WTC11 (cell line): ENCODE data around the gene ADAD2. TPM values are rescaled to one million over a fixed set of nuclear protein-coding genes. Genes with fewer than 3 reads are reported as not detected.

ENCODE experiments used
- ATAC-seq: fragments of 200-7000 bp; cut with Tn5 transposase; 2 replicates; pipeline ENCODE4 v1.10.0; 2021; ENCODE audit warnings: mild to moderate bottlenecking, moderate library complexity
- CTCF ChIA-PET: fragments of 300-600 bp; sonication (Branson Sonifier 250); formaldehyde crosslinking; loops from one replicate; lab custom pipeline; 2021; ENCODE audit warnings: antibody characterized with exemption; lab: Charles Lee
- POLR2A ChIA-PET: fragments of 350-600 bp; sonication (Branson Sonifier 250); formaldehyde crosslinking; loops from one replicate; lab custom pipeline; 2021; ENCODE audit warnings: antibody characterized with exemption; lab: Charles Lee
- DNase-seq: peaks from one replicate; pipeline ENCODE4 v3.0.0; 2021; ENCODE audit warnings: low spot score
- H3K27ac Mint-ChIP-seq: 2 replicates; pipeline ENCODE4 v1.8.0; 2021; ENCODE audit warnings: mixed read lengths
- H3K27me3 Mint-ChIP-seq: 2 replicates; pipeline ENCODE4 v1.8.0; 2021; ENCODE audit warnings: low read depth, mild to moderate bottlenecking, moderate library complexity, mixed read lengths
- H3K36me3 Mint-ChIP-seq: 2 replicates; pipeline ENCODE4 v1.8.0; 2021; ENCODE audit warnings: mixed read lengths
- H3K4me1 Mint-ChIP-seq: 2 replicates; pipeline ENCODE4 v1.8.0; 2022; ENCODE audit warnings: mixed read lengths
- H3K4me3 Mint-ChIP-seq: 2 replicates; pipeline ENCODE4 v1.8.0; 2021; ENCODE audit warnings: mild to moderate bottlenecking, moderate library complexity, mixed read lengths
- H3K9me3 Mint-ChIP-seq: 2 replicates; pipeline ENCODE4 v1.8.0; 2021; ENCODE audit warnings: mixed read lengths
- AR ChIP-seq: fragments of 250-450 bp; sonication (Bioruptor Pico); IDR thresholded peaks from 2 replicates; pipeline ENCODE4 v1.9.0; 2021; ENCODE audit warnings: mild to moderate bottlenecking
- ATF6 ChIP-seq: sonication (generic); formaldehyde crosslinking; IDR thresholded peaks from 2 replicates; pipeline ENCODE4 v1.8.1; 2023; ENCODE audit warnings: mild to moderate bottlenecking, missing genetic modification reagents
- CTCF ChIP-seq: fragments of 200-600 bp; IDR thresholded peaks from 2 replicates; pipeline ENCODE4 v1.8.0; 2022; ENCODE audit warnings: antibody characterized with exemption
- E2F5 ChIP-seq: sonication (generic); formaldehyde crosslinking; IDR thresholded peaks from 2 replicates; pipeline ENCODE4 v1.8.1; 2022; ENCODE audit warnings: mild to moderate bottlenecking, moderate library complexity, missing genetic modification reagents
- ERG ChIP-seq: fragments of 250-450 bp; sonication (Bioruptor Pico); IDR thresholded peaks from 2 replicates; pipeline ENCODE4 v1.8.0; 2021; ENCODE audit warnings: mild to moderate bottlenecking
- FOXJ3 ChIP-seq: sonication (generic); formaldehyde crosslinking; IDR thresholded peaks from 2 replicates; pipeline ENCODE4 v1.9.0; 2021; ENCODE audit warnings: missing genetic modification reagents, mild to moderate bottlenecking, borderline replicate concordance
- FOXP1 ChIP-seq: sonication (generic); formaldehyde crosslinking; IDR thresholded peaks from 2 replicates; pipeline ENCODE4 v1.8.0; 2022; ENCODE audit warnings: missing genetic modification reagents, mild to moderate bottlenecking, moderate library complexity, borderline replicate concordance
- GRHL2 ChIP-seq: fragments of 250-450 bp; sonication (Bioruptor Pico); IDR thresholded peaks from 2 replicates; pipeline ENCODE4 v1.8.0; 2022; ENCODE audit warnings: mild to moderate bottlenecking, moderate library complexity; ENCODE audit not compliant: insufficient replicate concordance, severe bottlenecking
- IRF1 ChIP-seq: sonication (generic); formaldehyde crosslinking; IDR thresholded peaks from 2 replicates; pipeline ENCODE4 v1.8.0; 2023; ENCODE audit warnings: missing genetic modification reagents
- NFE2L1 ChIP-seq: sonication (generic); formaldehyde crosslinking; IDR thresholded peaks from 2 replicates; pipeline ENCODE4 v1.8.1; 2023; ENCODE audit warnings: missing genetic modification reagents
- NFYB ChIP-seq: sonication (generic); formaldehyde crosslinking; conservative IDR thresholded peaks from 2 replicates; pipeline ENCODE4 v1.8.0; 2022; ENCODE audit warnings: low read depth, missing genetic modification reagents
- RELA ChIP-seq: sonication (generic); formaldehyde crosslinking; IDR thresholded peaks from 2 replicates; pipeline ENCODE4 v1.8.1; 2022; ENCODE audit warnings: missing genetic modification reagents, mild to moderate bottlenecking, borderline replicate concordance
- SOX15 ChIP-seq: fragments of 250-450 bp; sonication (Bioruptor Pico); IDR thresholded peaks from 2 replicates; pipeline ENCODE4 v1.9.0; 2021; ENCODE audit warnings: mild to moderate bottlenecking
- STAT6 ChIP-seq: sonication (generic); formaldehyde crosslinking; conservative IDR thresholded peaks from 2 replicates; pipeline ENCODE4 v1.8.1; 2023; ENCODE audit warnings: mild to moderate bottlenecking, low read depth, missing genetic modification reagents, moderate library complexity
- ZBTB43 ChIP-seq: sonication (generic); formaldehyde crosslinking; IDR thresholded peaks from 2 replicates; pipeline ENCODE4 v1.8.1; 2023; ENCODE audit warnings: mild to moderate bottlenecking, missing genetic modification reagents
- ZMAT4 ChIP-seq: fragments of 250-450 bp; sonication (Bioruptor Pico); IDR thresholded peaks from 2 replicates; pipeline ENCODE4 v1.9.0; 2021; ENCODE audit warnings: mild to moderate bottlenecking
- ZNF281 ChIP-seq: sonication (generic); formaldehyde crosslinking; IDR thresholded peaks from 2 replicates; pipeline ENCODE4 v1.8.0; 2023; ENCODE audit warnings: mild to moderate bottlenecking, missing genetic modification reagents
- total RNA-seq: library from RNA; stranded (reverse); gene quantifications from 3 replicates; pipeline ENCODE4 v1.2.3, GENCODE V29; 2021

The ADAD2 gene
- total RNA-seq, 1 experiment from 2014 or later, result 1.6 TPM

- ChIA-PET POLR2A (no interaction called here), CTCF (interaction anchor here (1.5 to 2.7 kb wide), 2 partner anchors 48 to 73 kb away, joined by 5 to 12 read pairs; partner anchors contain the start of gene TAF1C)
- H3K27ac Mint-ChIP-seq, result no peak overlapping the region
- no peaks in the 10 kb centered on the region; the same call in 1 of the 2 replicates for H3K27me3 Mint-ChIP-seq
- TF ChIP-seq ZNF281 (CRISPR knock-in tag) (no peak), ERG (CRISPR knock-in tag) (no peak), RELA (CRISPR knock-in tag) (no peak), NFYB (CRISPR knock-in tag) (no peak), STAT6 (CRISPR knock-in tag) (no peak), E2F5 (CRISPR knock-in tag) (no peak), ZMAT4 (CRISPR knock-in tag) (no peak), ZBTB43 (no peak), AR (CRISPR knock-in tag) (no peak), FOXP1 (CRISPR knock-in tag) (no peak), SOX15 (CRISPR knock-in tag) (no peak), NFE2L1 (CRISPR knock-in tag) (no peak), IRF1 (CRISPR knock-in tag) (no peak), GRHL2 (CRISPR knock-in tag) (no peak), CTCF (no peak), FOXJ3 (CRISPR knock-in tag) (no peak), ATF6 (CRISPR knock-in tag) (no peak)
- ATAC-seq, result no peak
- H3K36me3 Mint-ChIP-seq, result no peaks in the 10 kb centered on the region
- H3K4me3 Mint-ChIP-seq, result no peak overlapping the region
- no peak for DNase-seq
- no peaks in the 10 kb centered on the region for H3K4me1 Mint-ChIP-seq
- H3K9me3 Mint-ChIP-seq, result no peaks in the 10 kb centered on the region
Measured at GRCh38 chr16:84234321-84235241, 43.6 kb downstream of the ADAD2 start.
